Retinal pigment epithelial cell (primary cell): Measurements from ENCODE around the gene DHX38.
A peak's percentile ranks its signal among the peaks of the same experiment; 100 is the strongest.

Experiments
- DNase-seq: peaks from one replicate; pipeline ENCODE4 v3.0.0-alpha.2; 2010; ENCODE audit warnings: low read depth
- H3K4me3 ChIP-seq: 2 replicates; pipeline ENCODE4 v1.5.1; 2011; ENCODE audit warnings: mild to moderate bottlenecking, low read length, control low read depth, moderate library complexity
- CTCF ChIP-seq: conservative IDR thresholded peaks from 2 replicates; pipeline ENCODE4 v1.5.1; 2011; ENCODE audit warnings: low read depth, low read length, control low read depth, inconsistent platforms

DHX38 gene

GRCh38 chr16:72092832-72093447 lies 707 bp upstream of the DHX38 start:
- H3K4me3 ChIP-seq: peak overlapping the region; percentile 99
- no peak for TF ChIP-seq CTCF
- no peak for DNase-seq

- no peak for DNase-seq
- no peak for TF ChIP-seq CTCF
- peak overlapping the region; percentile 99 for H3K4me3 ChIP-seq
Observed at GRCh38 chr16:72094266-72094610, 591 bp downstream of the DHX38 start.

GRCh38 chr16:72098936-72099335 lies 5.3 kb downstream of the DHX38 start:
- no peak for TF ChIP-seq CTCF
- no peak for DNase-seq
- no peak overlapping the region for H3K4me3 ChIP-seq

- DNase-seq: no peak
- TF ChIP-seq CTCF: peak; percentile 61
- no peak overlapping the region for H3K4me3 ChIP-seq
Observed at GRCh38 chr16:72099377-72099818, 5.8 kb downstream of the DHX38 start.

- TF ChIP-seq CTCF: no peak
- no peak overlapping the region for H3K4me3 ChIP-seq
- no peak for DNase-seq
Observed at GRCh38 chr16:72101195-72101594, 7.5 kb downstream of the DHX38 start.

GRCh38 chr16:72104905-72105304 lies 11.3 kb downstream of the DHX38 start:
- TF ChIP-seq CTCF: no peak
- H3K4me3 ChIP-seq: no peak overlapping the region
- no peak for DNase-seq

GRCh38 chr16:72105978-72106377 lies 12.3 kb downstream of the DHX38 start:
- TF ChIP-seq CTCF: no peak
- H3K4me3 ChIP-seq: no peak overlapping the region
- DNase-seq: no peak
